SK-N-SH (cell line): ENCODE measurements around the gene CCNY. TPM values are rescaled to one million over a fixed set of nuclear protein-coding genes. Genes with fewer than 3 reads are reported as not detected.

Source experiments
- CTCF ChIA-PET: fragments of 300-600, 350-600 bp; formaldehyde crosslinking; extraction: SDS; loops from one replicate; lab custom pipeline; 2021; lab: Yijun Ruan, JAX
- POLR2A ChIA-PET: fragments of 350-600 bp; sonication (Branson Sonifier 250); formaldehyde crosslinking; extraction: SDS; loops from one replicate; lab custom pipeline; 2020; ENCODE audit warnings: antibody characterized with exemption, inconsistent platforms; lab: Yijun Ruan, JAX
- DNase-seq: peaks from one replicate; pipeline ENCODE4 v3.0.0; 2012
- H2AFZ ChIP-seq: fragments of 200-600 bp; sonication (generic); 2 replicates; pipeline ENCODE4 v1.8.1; 2016; ENCODE audit warnings: antibody characterized with exemption, mild to moderate bottlenecking, low read depth
- H3F3A ChIP-seq: fragments of 200-600 bp; sonication (generic); replicated peaks from 2 replicates; pipeline ENCODE3; 2016; ENCODE audit warnings: antibody characterized with exemption, mild to moderate bottlenecking; ENCODE audit not compliant: insufficient read depth
- H3K27ac ChIP-seq, 2 experiments: fragments of 200-500 bp in 1 of 2; fragments of 200-600 bp in 1 of 2; sonication (Bioruptor generic) in 1 of 2; sonication (generic), shearing (Covaris generic) in 1 of 2; 2 replicates each; pipeline versions ENCODE4 v1.5.1 to v1.6.1; 2014 to 2016; ENCODE audit warnings: low read depth in 2 of 2, inconsistent platforms in 1 of 2, low read length in 1 of 2, mild to moderate bottlenecking in 1 of 2, mixed read lengths in 1 of 2
- H3K27me3 ChIP-seq: fragments of 200-600 bp; sonication (generic), shearing (Covaris generic); 2 replicates; pipeline ENCODE4 v1.6.1; 2016; ENCODE audit warnings: mixed run types; ENCODE audit not compliant: insufficient read depth
- H3K36me3 ChIP-seq, 2 experiments: fragments of 200-500 bp in 1 of 2; fragments of 200-600 bp in 1 of 2; sonication (Bioruptor generic) in 1 of 2; sonication (generic) in 1 of 2; replicated peaks in 1 of 2; 2 replicates each; pipeline versions ENCODE3 to v1.5.1; 2014 to 2016; ENCODE audit warnings: low read length in 1 of 2, mild to moderate bottlenecking in 1 of 2; ENCODE audit not compliant: insufficient read depth in 2 of 2, control insufficient read depth in 1 of 2
- H3K4me1 ChIP-seq, 2 experiments: fragments of 200-500 bp in 1 of 2; fragments of 200-600 bp in 1 of 2; sonication (Bioruptor generic) in 1 of 2; sonication (generic), shearing (Covaris generic) in 1 of 2; 2 replicates each; pipeline versions ENCODE4 v1.5.1 to v1.6.1; 2014 to 2016; ENCODE audit warnings: low read depth in 1 of 2, low read length in 1 of 2, mixed run types in 1 of 2; ENCODE audit not compliant: insufficient read depth in 2 of 2, control insufficient read depth in 1 of 2
- H3K4me2 ChIP-seq: fragments of 200-600 bp; sonication (generic), shearing (Covaris generic); 2 replicates; pipeline ENCODE4 v1.6.1; 2017; ENCODE audit warnings: mixed run types
- H3K4me3 ChIP-seq, 2 experiments: fragments of 200-500 bp in 1 of 2; fragments of 200-600 bp in 1 of 2; sonication (Bioruptor generic) in 1 of 2; sonication (generic), shearing (Covaris generic) in 1 of 2; 2 replicates each; pipeline versions ENCODE4 v1.5.1 to v1.8.1; 2014 to 2016; ENCODE audit warnings: low read depth in 2 of 2, inconsistent platforms in 1 of 2, low read length in 1 of 2, mild to moderate bottlenecking in 1 of 2, mixed read lengths in 1 of 2, moderate library complexity in 1 of 2
- H3K79me2 ChIP-seq: fragments of 200-600 bp; sonication (generic); 2 replicates; pipeline ENCODE4 v1.8.1; 2017; ENCODE audit warnings: mild to moderate bottlenecking; ENCODE audit not compliant: insufficient read depth
- H3K9ac ChIP-seq: fragments of 200-600 bp; sonication (generic); 2 replicates; pipeline ENCODE4 v1.6.1; 2017; ENCODE audit warnings: mixed run types
- H3K9me2 ChIP-seq: fragments of 200-600 bp; sonication (generic); 2 replicates; pipeline ENCODE4 v1.6.1; 2017; ENCODE audit warnings: mixed run types
- H3K9me3 ChIP-seq: fragments of 200-600 bp; sonication (generic); 2 replicates; pipeline ENCODE4 v1.6.1; 2017; ENCODE audit warnings: mixed run types, mild to moderate bottlenecking, moderate library complexity
- H4K20me1 ChIP-seq: fragments of 200-600 bp; sonication (generic); 2 replicates; pipeline ENCODE4 v1.6.1; 2017; ENCODE audit warnings: mild to moderate bottlenecking, mixed run types; ENCODE audit not compliant: insufficient read depth
- CHD2 ChIP-seq: fragments of 150-350 bp; IDR thresholded peaks from 2 replicates; pipeline ENCODE4 v1.6.1; 2018; ENCODE audit warnings: low read length; ENCODE audit not compliant: partially characterized antibody
- CTCF ChIP-seq: fragments of 200-600 bp; sonication (generic); IDR thresholded peaks from 2 replicates; pipeline ENCODE4 v1.6.1; 2017; ENCODE audit warnings: antibody characterized with exemption, mild to moderate bottlenecking, moderate library complexity
- EZH2phosphoT487 ChIP-seq: fragments of 200-600 bp; sonication (generic); IDR thresholded peaks from 2 replicates; pipeline ENCODE4 v1.6.1; 2017; ENCODE audit warnings: low read depth, mixed run types, mild to moderate bottlenecking, antibody characterized with exemption, moderate library complexity, borderline replicate concordance
- FOSL2 ChIP-seq: IDR thresholded peaks from 2 replicates; pipeline ENCODE4 v1.4.0; 2012; ENCODE audit warnings: low read depth, mild to moderate bottlenecking, moderate library complexity, borderline replicate concordance
- FOXJ3 ChIP-seq: sonication (generic); formaldehyde crosslinking; IDR thresholded peaks from 2 replicates; pipeline ENCODE4 v1.5.1; 2020; ENCODE audit warnings: mild to moderate bottlenecking, missing genetic modification reagents
- FOXM1 ChIP-seq: IDR thresholded peaks from 2 replicates; pipeline ENCODE4 v1.4.0; 2012; ENCODE audit warnings: low read depth, mild to moderate bottlenecking
- GABPA ChIP-seq: IDR thresholded peaks from 2 replicates; pipeline ENCODE4 v1.4.0; 2012; ENCODE audit warnings: low read depth, mild to moderate bottlenecking
- JUND ChIP-seq: IDR thresholded peaks from 2 replicates; pipeline ENCODE4 v1.4.0; 2012
- MEF2A ChIP-seq: IDR thresholded peaks from 2 replicates; pipeline ENCODE4 v1.4.0; 2012; ENCODE audit warnings: low read depth, borderline replicate concordance
- NRF1 ChIP-seq: IDR thresholded peaks from 2 replicates; pipeline ENCODE4 v1.6.1; 2012; ENCODE audit warnings: low read depth, mild to moderate bottlenecking, low read length
- PBX3 ChIP-seq: IDR thresholded peaks from 2 replicates; pipeline ENCODE4; 2012
- RAD21 ChIP-seq: IDR thresholded peaks from 2 replicates; pipeline ENCODE4 v1.6.1; 2012; ENCODE audit warnings: mild to moderate bottlenecking, low read length
- REST ChIP-seq: IDR thresholded peaks from 2 replicates; pipeline ENCODE4 v1.6.1; 2012; ENCODE audit warnings: mild to moderate bottlenecking, low read depth, low read length, moderate library complexity
- RXRA ChIP-seq: IDR thresholded peaks from 2 replicates; pipeline ENCODE4 v1.4.0; 2012; ENCODE audit warnings: low read depth, mild to moderate bottlenecking, borderline replicate concordance
- SMC3 ChIP-seq: IDR thresholded peaks from 2 replicates; pipeline ENCODE4 v1.6.1; 2012; ENCODE audit warnings: low read depth, low read length, improper control_type of control experiment
- TAF1 ChIP-seq: IDR thresholded peaks from 2 replicates; pipeline ENCODE4 v1.6.1; 2012; ENCODE audit warnings: low read depth, mild to moderate bottlenecking, low read length, moderate library complexity, borderline replicate concordance
- TCF12 ChIP-seq: IDR thresholded peaks from 2 replicates; pipeline ENCODE4 v1.4.0; 2012
- TEAD4 ChIP-seq: IDR thresholded peaks from 2 replicates; pipeline ENCODE4 v1.4.0; 2012; ENCODE audit warnings: mild to moderate bottlenecking, borderline replicate concordance; ENCODE audit not compliant: insufficient read depth
- USF1 ChIP-seq: IDR thresholded peaks from 2 replicates; pipeline ENCODE4 v1.4.0; 2012; ENCODE audit warnings: low read depth, borderline replicate concordance
- YY1 ChIP-seq: IDR thresholded peaks from 2 replicates; pipeline ENCODE4 v1.4.0; 2012; ENCODE audit warnings: low read depth, mild to moderate bottlenecking
- WGBS: methylation state at CpG from one replicate; pipeline ENCODE4 v1.1.6; 2017; ENCODE audit warnings: low lambda C conversion rate; 5-methylcytosine and 5-hydroxymethylcytosine counted together
- polyA plus RNA-seq, 3 experiments: library from polyadenylated mRNA; depleted of rRNA; stranded (reverse); fragments of >200 nt; gene quantifications; 2 replicates each; pipeline ENCODE4 v1.2.3, GENCODE V29; 2012

Gene CCNY
- polyA plus RNA-seq, 1 of the 3 experiments (the other 2 are of a cell fraction): 29.4 TPM

GRCh38 chr10:35501923-35502322 lies 165.6 kb downstream of the CCNY start:
- H3K27me3 ChIP-seq: no peaks in the 10 kb centered on the region
- H4K20me1 ChIP-seq: peaks cover 23% of the 10 kb centered on the region
- no peak for TF ChIP-seq EZH2phosphoT487
- no peak for TF ChIP-seq JUND
- no peak for TF ChIP-seq FOXJ3 (CRISPR knock-in tag)
- no peak for TF ChIP-seq SMC3
- no peak for TF ChIP-seq RXRA
- no peak for TF ChIP-seq USF1
- TF ChIP-seq YY1: no peak
- no peak overlapping the region for H3K4me2 ChIP-seq
- no peak for DNase-seq
- no peaks in the 10 kb centered on the region for H3K9me2 ChIP-seq
- H3K36me3 ChIP-seq: no peaks in the 10 kb centered on the region
- no peak overlapping the region for H3K4me3 ChIP-seq
- POLR2A ChIA-PET: no interaction called here
- no peaks in the 10 kb centered on the region for H3F3A ChIP-seq
- no peak overlapping the region for H3K27ac ChIP-seq
- H3K79me2 ChIP-seq: peaks cover 26% of the 10 kb centered on the region; the same call in 1 of the 2 replicates
- no peak overlapping the region for H2AFZ ChIP-seq
- CTCF ChIA-PET: interaction anchor here (1.0 kb wide), 1 partner anchor 21 kb away, joined by 3 read pairs; no protein-coding TSS in a partner anchor
- no peak overlapping the region for H3K9ac ChIP-seq
- H3K9me3 ChIP-seq: no peaks in the 10 kb centered on the region
- peaks cover 0 to 34% of the 10 kb centered on the region in 2 experiments; a peak in 2 of 4 replicates for H3K4me1 ChIP-seq
- 98% methylated on average over 2 of the region's 2 CpGs for WGBS

- no peaks in the 10 kb centered on the region for H3K27me3 ChIP-seq
- H3K4me2 ChIP-seq: no peak overlapping the region
- peaks cover 0 to 34% of the 10 kb centered on the region in 2 experiments; a peak in 2 of 4 replicates for H3K4me1 ChIP-seq
- peaks cover 23% of the 10 kb centered on the region for H4K20me1 ChIP-seq
- no peak overlapping the region for H3K4me3 ChIP-seq
- H3K27ac ChIP-seq: peak overlapping the region in 1 of 2 experiments; percentile 48; a peak in 2 of 4 replicates
- H3K79me2 ChIP-seq: peaks cover 24% of the 10 kb centered on the region; the same call in 1 of the 2 replicates
- no peaks in the 10 kb centered on the region for H3K36me3 ChIP-seq
- H3K9me2 ChIP-seq: no peaks in the 10 kb centered on the region
- no peaks in the 10 kb centered on the region for H3F3A ChIP-seq
- DNase-seq: no peak
- no peak overlapping the region for H3K9ac ChIP-seq
- ChIA-PET POLR2A (no interaction called here), CTCF (interaction anchor here (0.7 to 1.2 kb wide), 2 partner anchors 18 to 85 kb away, joined by 3 to 5 read pairs; no protein-coding TSS in a partner anchor)
- no peak overlapping the region for H2AFZ ChIP-seq
- WGBS: 82% methylated on average over 4 of the region's 4 CpGs
- TF ChIP-seq CHD2: no peak
- TF ChIP-seq REST: no peak
- TF ChIP-seq NRF1: no peak
- TF ChIP-seq YY1: no peak
- no peak for TF ChIP-seq MEF2A
- TF ChIP-seq TEAD4: no peak
- no peak for TF ChIP-seq RAD21
- TF ChIP-seq GABPA: no peak
- TF ChIP-seq TAF1: no peak
- TF ChIP-seq CTCF: no peak
- no peak for TF ChIP-seq FOSL2
- no peak for TF ChIP-seq TCF12
- no peak for TF ChIP-seq EZH2phosphoT487
- no peak for TF ChIP-seq FOXM1
- no peak for TF ChIP-seq PBX3
- no peaks in the 10 kb centered on the region for H3K9me3 ChIP-seq
These were observed 166.4 kb downstream of the CCNY start for GRCh38 chr10:35502692-35503091.
